GM19023 (cell line): Measurements from ENCODE around the gene FBXL19.

Experiments used
- ATAC-seq: cut with Tn5 transposase; IDR thresholded peaks from one replicate; pipeline ENCODE4 v1.9.1; 2021; ENCODE audit warnings: mild to moderate bottlenecking, moderate library complexity; ENCODE audit not compliant: unreplicated experiment

FBXL19 gene

GRCh38 chr16:30894540-30895368 is 28.6 kb upstream of the FBXL19 start:
- no peak for ATAC-seq

- no peak for ATAC-seq
Observed at GRCh38 chr16:30895627-30896260, 27.6 kb upstream of the FBXL19 start.

GRCh38 chr16:30896261-30896888 is 27.0 kb upstream of the FBXL19 start, which contains the start of gene CTF1:
CTF1 (plus strand) TSS chr16:30896614; CDS start chr16:30896644, 30 bp downstream.
- ATAC-seq: no peak

- no peak for ATAC-seq
Observed at GRCh38 chr16:30896889-30897733, 26.3 kb upstream of the FBXL19 start.

GRCh38 chr16:30899794-30900193 is 23.6 kb upstream of the FBXL19 start:
- ATAC-seq: no peak

- ATAC-seq: no peak
Observed at GRCh38 chr16:30900588-30900987, 22.8 kb upstream of the FBXL19 start.

GRCh38 chr16:30901201-30902028 is 22.0 kb upstream of the FBXL19 start:
- ATAC-seq: no peak

GRCh38 chr16:30902029-30902972 is 21.1 kb upstream of the FBXL19 start:
- peak; percentile 83 for ATAC-seq

GRCh38 chr16:30903002-30903401 is 20.4 kb upstream of the FBXL19 start:
- ATAC-seq: no peak

GRCh38 chr16:30903596-30903995 is 19.8 kb upstream of the FBXL19 start:
- no peak for ATAC-seq

- ATAC-seq: no peak
Observed at GRCh38 chr16:30904114-30904780, 19.1 kb upstream of the FBXL19 start.

- no peak for ATAC-seq
Observed at GRCh38 chr16:30907064-30907463, 16.3 kb upstream of the FBXL19 start.

- no peak for ATAC-seq
Observed at GRCh38 chr16:30910427-30911029, 12.8 kb upstream of the FBXL19 start.

GRCh38 chr16:30912794-30913412 is 10.5 kb upstream of the FBXL19 start:
- ATAC-seq: no peak

GRCh38 chr16:30914830-30915229 is 8.5 kb upstream of the FBXL19 start:
- no peak for ATAC-seq

GRCh38 chr16:30918614-30919013 is 4.8 kb upstream of the FBXL19 start:
- ATAC-seq: no peak

- no peak for ATAC-seq
Observed at GRCh38 chr16:30920891-30921290, 2.5 kb upstream of the FBXL19 start.

- ATAC-seq: no peak
Observed at GRCh38 chr16:30921459-30921747, 2.0 kb upstream of the FBXL19 start.
